H1 (cell line): ENCODE data around the gene IFITM2. TPM values are rescaled to one million over a fixed set of nuclear protein-coding genes. Genes with fewer than 3 reads are reported as not detected.

ENCODE experiments used
- CTCF ChIA-PET: fragments of 300-600 bp; sonication (Branson Sonifier 250); formaldehyde crosslinking; loops from one replicate; lab custom pipeline; 2021; ENCODE audit not compliant: partially characterized antibody; lab: Charles Lee
- POLR2A ChIA-PET: fragments of 300-600 bp; sonication (Branson Sonifier 250); formaldehyde crosslinking; loops from one replicate; lab custom pipeline; 2021; ENCODE audit warnings: inconsistent platforms; ENCODE audit not compliant: partially characterized antibody; lab: Charles Lee
- DNase-seq, 2 experiments: peaks; one replicate each; pipeline versions ENCODE4 v3.0.0 to v3.0.0-alpha.2; 2010 to 2022; ENCODE audit warnings: low spot score in 2 of 2, low read depth in 1 of 2, mixed read lengths in 1 of 2
- FAIRE-seq: peaks from 2 replicates; lab custom pipeline; 2011; peaks lifted over from hg19 to GRCh38; lab: Jason Lieb, UNC
- H2AFZ ChIP-seq: 2 replicates; pipeline ENCODE4 v1.8.1; 2012; ENCODE audit warnings: low read length, inconsistent platforms
- H2AK5ac ChIP-seq: 2 replicates; pipeline ENCODE4 v1.6.1; 2013; ENCODE audit warnings: low read depth, low read length
- H2BK120ac ChIP-seq: replicated peaks from 2 replicates; pipeline ENCODE3; 2013; ENCODE audit warnings: low read depth, low read length, inconsistent platforms
- H2BK12ac ChIP-seq: 2 replicates; pipeline ENCODE4 v1.6.1; 2013; ENCODE audit warnings: low read depth, low read length
- H2BK15ac ChIP-seq: 2 replicates; pipeline ENCODE4 v1.6.1; 2013; ENCODE audit warnings: low read length
- H2BK20ac ChIP-seq: 2 replicates; pipeline ENCODE4 v1.6.1; 2013; ENCODE audit warnings: low read length
- H2BK5ac ChIP-seq: 2 replicates; pipeline ENCODE4 v1.6.1; 2013; ENCODE audit warnings: low read depth, low read length
- H3K14ac ChIP-seq: 2 replicates; pipeline ENCODE4 v1.6.1; 2013; ENCODE audit warnings: inconsistent platforms; ENCODE audit not compliant: insufficient read length
- H3K18ac ChIP-seq: 2 replicates; pipeline ENCODE4 v1.6.1; 2013; ENCODE audit warnings: low read length; ENCODE audit errors: extremely low read depth
- H3K23ac ChIP-seq: 2 replicates; pipeline ENCODE4 v1.6.1; 2013; ENCODE audit warnings: inconsistent platforms; ENCODE audit not compliant: insufficient read length
- H3K23me2 ChIP-seq: 2 replicates; pipeline ENCODE4 v1.6.1; 2013; ENCODE audit warnings: low read depth, low read length
- H3K27ac ChIP-seq: 2 replicates; pipeline ENCODE4 v1.6.1; 2011; ENCODE audit warnings: low read depth, low read length, inconsistent platforms
- H3K27me3 ChIP-seq, 4 experiments: replicated peaks in 1 of 4; 1 replicate in 1 of 4; 2 replicates in 3 of 4; pipeline versions ENCODE4 v1.6.1 to v1.8.1; 2011 to 2013; ENCODE audit warnings: low read length in 3 of 4, mild to moderate bottlenecking in 3 of 4, inconsistent platforms in 2 of 4, mixed read lengths in 2 of 4, moderate library complexity in 1 of 4; ENCODE audit not compliant: control insufficient read depth in 3 of 4, insufficient read depth in 3 of 4; ENCODE audit errors: extremely low read depth in 1 of 4
- H3K36me3 ChIP-seq, 4 experiments: 2 replicates each; pipeline versions ENCODE4 v1.6.1 to v1.8.1; 2011 to 2013; ENCODE audit warnings: mild to moderate bottlenecking in 4 of 4, low read length in 3 of 4, moderate library complexity in 2 of 4, control low read depth in 1 of 4, inconsistent platforms in 1 of 4; ENCODE audit not compliant: insufficient read depth in 4 of 4, control insufficient read depth in 2 of 4
- H3K4ac ChIP-seq: replicated peaks from 2 replicates; pipeline ENCODE3; 2013; ENCODE audit warnings: low read length, low read depth, mixed read lengths, inconsistent platforms; ENCODE audit not compliant: insufficient read length
- H3K4me1 ChIP-seq, 4 experiments: replicated peaks in 1 of 4; 1 replicate in 1 of 4; 2 replicates in 3 of 4; pipeline versions ENCODE4 v1.6.1 to v1.8.1; 2011 to 2013; ENCODE audit warnings: low read length in 3 of 4, inconsistent platforms in 2 of 4, mixed read lengths in 1 of 4; ENCODE audit not compliant: insufficient read depth in 4 of 4, control insufficient read depth in 3 of 4
- H3K4me2 ChIP-seq, 2 experiments: 2 replicates each; pipeline versions ENCODE4 v1.6.1 to v1.8.1; 2011 to 2013; ENCODE audit warnings: low read depth in 2 of 2, low read length in 2 of 2, control low read depth in 1 of 2, inconsistent platforms in 1 of 2, mild to moderate bottlenecking in 1 of 2; ENCODE audit not compliant: insufficient read depth in 1 of 2
- H3K4me3 ChIP-seq, 4 experiments: fragments of 200-600, 300-600 bp in 1 of 4; sonication (generic), shearing (Covaris generic), sonication (Bioruptor Twin) in 1 of 4; 2 replicates each; pipeline versions ENCODE4 v1.5.1 to v1.8.1; 2011 to 2016; ENCODE audit warnings: low read length in 4 of 4, low read depth in 3 of 4, control low read depth in 2 of 4, inconsistent platforms in 2 of 4, mild to moderate bottlenecking in 2 of 4, mixed read lengths in 1 of 4, moderate library complexity in 1 of 4; ENCODE audit not compliant: insufficient read depth in 2 of 4; ENCODE audit errors: extremely low read depth in 1 of 4
- H3K56ac ChIP-seq: replicated peaks from 2 replicates; pipeline ENCODE3; 2013; ENCODE audit warnings: low read depth, mild to moderate bottlenecking, mixed read lengths, low read length, inconsistent platforms; ENCODE audit not compliant: insufficient read length
- H3K79me1 ChIP-seq: 2 replicates; pipeline ENCODE4 v1.6.1; 2013; ENCODE audit warnings: low read depth, low read length, control low read depth
- H3K79me2 ChIP-seq, 2 experiments: 2 replicates each; pipeline versions ENCODE4 v1.6.1 to v1.8.1; 2012 to 2013; ENCODE audit warnings: low read length in 2 of 2, mild to moderate bottlenecking in 2 of 2, inconsistent platforms in 1 of 2; ENCODE audit not compliant: insufficient read depth in 2 of 2, control insufficient read depth in 1 of 2
- H3K9ac ChIP-seq, 4 experiments: replicated peaks in 1 of 4; 1 replicate in 1 of 4; 2 replicates in 3 of 4; pipeline versions ENCODE4 v1.6.1 to v1.8.1; 2011 to 2013; ENCODE audit warnings: low read depth in 3 of 4, low read length in 3 of 4, control low read depth in 2 of 4, mild to moderate bottlenecking in 2 of 4, moderate library complexity in 2 of 4, inconsistent platforms in 1 of 4; ENCODE audit errors: extremely low read depth in 1 of 4
- H3K9me3 ChIP-seq, 2 experiments: 2 replicates each; pipeline versions ENCODE4 v1.6.1 to v1.8.1; 2012 to 2013; ENCODE audit warnings: mild to moderate bottlenecking in 2 of 2, moderate library complexity in 2 of 2, control low read depth in 1 of 2, inconsistent platforms in 1 of 2, low read depth in 1 of 2, low read length in 1 of 2, mixed read lengths in 1 of 2; ENCODE audit not compliant: insufficient read depth in 2 of 2
- H4K20me1 ChIP-seq, 2 experiments: replicated peaks in 1 of 2; 2 replicates each; pipeline versions ENCODE3 to v1.8.1; 2011 to 2013; ENCODE audit warnings: inconsistent platforms in 2 of 2, low read length in 2 of 2, mild to moderate bottlenecking in 1 of 2; ENCODE audit not compliant: insufficient read depth in 2 of 2, control insufficient read depth in 1 of 2
- H4K5ac ChIP-seq: 2 replicates; pipeline ENCODE4 v1.6.1; 2013; ENCODE audit warnings: low read length, low read depth, mixed read lengths, inconsistent platforms; ENCODE audit not compliant: insufficient read length
- H4K8ac ChIP-seq: 2 replicates; pipeline ENCODE4 v1.8.0; 2013; ENCODE audit warnings: mild to moderate bottlenecking, moderate library complexity, low read length, inconsistent platforms; ENCODE audit not compliant: insufficient read depth; ENCODE audit errors: extremely low read depth
- H4K91ac ChIP-seq: replicated peaks from 2 replicates; pipeline ENCODE3; 2013; ENCODE audit warnings: low read length, mixed read lengths, inconsistent platforms; ENCODE audit not compliant: insufficient read length
- KDM5A ChIP-seq: fragments of 200-600 bp; IDR thresholded peaks from 2 replicates; pipeline ENCODE4 v1.7.1; 2012; ENCODE audit warnings: mild to moderate bottlenecking, low read length, inconsistent platforms, mixed read lengths
- MAX ChIP-seq: IDR thresholded peaks from 2 replicates; pipeline ENCODE4 v1.6.1; 2012; ENCODE audit warnings: inconsistent platforms
- whole genome bisulfite sequencing, 2 experiments: shearing (Covaris generic) in 1 of 2; methylation state at CpG; one replicate each; pipeline versions ENCODE4 v1.1.6 to v1.1.7; 2013 to 2015; ENCODE audit warnings: low lambda C conversion rate in 2 of 2, mixed read lengths in 2 of 2, inconsistent platforms in 1 of 2, low coverage in 1 of 2, missing lambda C conversion rate in 1 of 2; ENCODE audit not compliant: insufficient replicate concordance in 2 of 2, insufficient coverage in 1 of 2, insufficient read length in 1 of 2; ENCODE audit errors: extremely low coverage in 1 of 2, missing lambda C conversion rate in 1 of 2; 5-methylcytosine and 5-hydroxymethylcytosine counted together
- polyA plus RNA-seq, 7 experiments: library from polyadenylated mRNA; depleted of rRNA in 3 of 7; stranded (reverse) in 5 of 7; unstranded in 2 of 7; fragments of >200 nt in 5 of 7; fragments of 200-250 nt in 2 of 7; gene quantifications; 1 replicate in 5 of 7; 2 replicates in 1 of 7; 4 replicates in 1 of 7; pipeline versions ENCODE4 v1.2.1 to v1.2.3, GENCODE V29; 2011 to 2013; ENCODE audit warnings: missing spikeins in 2 of 7, mixed read lengths in 2 of 7
- total RNA-seq: library from RNA; stranded (reverse); fragmentation: NEBNext Ultra II Directional; extraction: Animal tissue kit (Norgen Biotek cat#: 25700); gene quantifications from 2 replicates; pipeline ENCODE4 v1.2.1, GENCODE V29; 2021

Gene IFITM2
- total and polyA plus RNA-seq, 2 of the 8 experiments (the other 6 are each of a cell fraction or from before 2014, with no cell fraction given) = 399 to 764 TPM

DNA sequence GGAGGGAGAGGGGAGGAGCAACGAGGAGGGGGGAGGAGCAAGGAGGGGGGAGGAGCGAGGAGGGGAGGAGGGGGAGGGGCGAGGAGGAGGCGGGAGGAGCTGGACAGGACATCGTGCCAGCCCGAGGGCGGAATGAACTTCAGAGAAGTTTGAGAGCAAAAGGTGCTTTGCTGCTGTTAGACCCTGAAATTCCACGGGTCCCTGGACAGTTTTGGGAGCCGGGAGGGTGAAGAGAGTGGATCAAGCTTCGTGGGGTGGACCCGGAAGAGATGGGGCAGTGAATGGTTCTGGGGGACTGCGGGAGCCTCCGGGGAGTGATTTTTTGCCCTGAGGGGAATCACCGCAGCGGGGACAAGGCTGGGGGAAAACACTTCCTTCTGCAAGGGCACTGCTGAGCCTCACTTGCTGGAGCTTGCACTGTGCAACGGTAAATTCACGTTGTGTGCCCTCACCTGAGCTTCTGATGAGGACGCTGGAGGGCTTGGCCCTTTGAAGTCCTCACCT is 40.1 kb upstream of the IFITM2 start:
- Histone ChIP-seq H3K14ac (no peak overlapping the region), H3K4me1 (peaks cover 4 to 20% (median 13%) of the 10 kb centered on the region in 4 experiments), H3K9ac (no peak overlapping the region), H3K27ac (no peak overlapping the region), H4K91ac (peak overlapping the region; percentile 98), H3K23me2 (no peaks in the 10 kb centered on the region), H4K20me1 (no peaks in the 10 kb centered on the region), H3K9me3 (peaks cover 5 to 9% of the 10 kb centered on the region in 2 experiments; a peak in 3 of 4 replicates), H2BK15ac (no peak overlapping the region), H3K23ac (no peak overlapping the region), H3K4me3 (peak overlapping the region in 1 of 4 experiments; percentile 14; a peak in 1 of 8 replicates), H3K56ac (no peak overlapping the region), H3K79me2 (no peaks in the 10 kb centered on the region), H3K36me3 (no peaks in the 10 kb centered on the region), H3K27me3 (no peaks in the 10 kb centered on the region), H2BK120ac (no peak overlapping the region), H2BK5ac (peak overlapping the region; percentile 87; the same call in 1 of the 2 replicates), H2AK5ac (no peak overlapping the region), H2AFZ (0 out of 2 replicates have a peak overlapping the region, but pooled peaks have one; percentile 58), H2BK12ac (peak overlapping the region; percentile 90; the same call in 1 of the 2 replicates), H3K18ac (peak overlapping the region; percentile 93), H2BK20ac (peak overlapping the region; percentile 75; the same call in 1 of the 2 replicates), H4K8ac (peak overlapping the region; percentile 72; the same call in 1 of the 2 replicates), H3K4me2 (peak overlapping the region; percentile 29 to 47; a peak in 3 of 4 replicates), H4K5ac (no peak overlapping the region), H3K4ac (no peak overlapping the region), H3K79me1 (no peaks in the 10 kb centered on the region)
- WGBS, 2 experiments = 0 to 73% methylated on average over 1 to 11 of the region's 18 CpGs
- ChIA-PET CTCF (interaction anchor here (0.8 to 2.5 kb wide), 8 partner anchors 14 to 100 kb away, joined by 3 to 11 read pairs (median 4); no protein-coding TSS in a partner anchor), POLR2A (interaction anchor here (0.6 to 2.1 kb wide), 11 partner anchors 11 to 139 kb away, joined by 3 to 11 read pairs (median 4); partner anchors contain the start of gene IFITM2)
- FAIRE-seq = no peak
- no peak for DNase-seq
- TF ChIP-seq KDM5A (no peak), MAX (0 out of 2 replicates have a peak, but pooled peaks have one; percentile 37)
